Mucosa of descending colon (tissue), 3 donors: Measurements from ENCODE around the gene SEZ6L2. TPM values are rescaled to one million over a fixed set of nuclear protein-coding genes. Genes with fewer than 3 reads are reported as not detected.
"Not testable (repeated sequence)": the region's sequence is repeated elsewhere in the genome, so short reads cannot be mapped to it uniquely, and the experiment has no call there.

Experiments used
- ATAC-seq: fragments of 200-7000 bp; cut with Tn5 transposase; one replicate; pipeline ENCODE4 v1.9.1; 2020; ENCODE audit warnings: mild to moderate bottlenecking, moderate library complexity
- DNase-seq, 3 donors: peaks; one replicate each; pipeline ENCODE4 v3.0.0-alpha.2; 2020
- H3K36me3 ChIP-seq: fragments of 200-600 bp; one replicate; pipeline ENCODE4 v1.8.0; 2021; ENCODE audit warnings: low read depth, mild to moderate bottlenecking
- H3K4me1 ChIP-seq: fragments of 200-600 bp; one replicate; pipeline ENCODE4 v1.8.0; 2021; ENCODE audit warnings: low read depth, mild to moderate bottlenecking
- H3K4me3 ChIP-seq: fragments of 200-600 bp; one replicate; pipeline ENCODE4 v1.8.0; 2021; ENCODE audit warnings: mild to moderate bottlenecking
- H3K9me3 ChIP-seq: fragments of 200-600 bp; one replicate; pipeline ENCODE4 v1.8.0; 2021; ENCODE audit warnings: mild to moderate bottlenecking
- CTCF ChIP-seq: fragments of 200-600 bp; IDR thresholded peaks from one replicate; pipeline ENCODE4 v1.8.0; 2022; ENCODE audit warnings: antibody characterized with exemption, mild to moderate bottlenecking
- intact Hi-C, 2 donors: fragments of 100-400 bp; cut with DNase I in 1 of 2; cut with micrococcal nuclease in 1 of 2; formaldehyde crosslinking; loops; one replicate each; pipeline versions ENCODE4 v1.11.0 to v1.11.1; 2022; cut with DNase I, micrococcal nuclease
- total RNA-seq, 3 donors: library from RNA; stranded (reverse); fragmentation: NEBNext Ultra II Directional in 2 of 3; extraction: Animal tissue kit (Norgen Biotek cat#: 25700) in 2 of 3; gene quantifications; one replicate each; pipeline versions ENCODE4 v1.2.1 to v1.2.4, GENCODE V29; 2021 to 2023
- donor health status: DM: no; HTN: no; CAD: no; lungs with moderate emphysema.
- donor health status: DM: no; HTN: no; CAD: no.
- donor health status: DM: no; HTN: yes; CAD: no.

The SEZ6L2 gene
- total RNA-seq, 3 donors from 2014 or later = 6.1 to 9.6 (median 7.0) TPM

- ATAC-seq = peak; percentile 64
- TF ChIP-seq CTCF = no peak
- no peak overlapping the region for H3K4me3 ChIP-seq
- H3K36me3 ChIP-seq = no peaks in the 10 kb centered on the region
- DNase-seq = no peak
- intact Hi-C loops = no loop called here
- no peaks in the 10 kb centered on the region for H3K4me1 ChIP-seq
- no peaks in the 10 kb centered on the region for H3K9me3 ChIP-seq
Measured at GRCh38 chr16:29891525-29892457, 7.6 kb downstream of the SEZ6L2 start.

GRCh38 chr16:29889372-29889771 lies 10.0 kb downstream of the SEZ6L2 start:
- H3K36me3 ChIP-seq, H3K4me1 ChIP-seq, H3K9me3 ChIP-seq, ATAC-seq, DNase-seq, intact Hi-C loops, H3K4me3 ChIP-seq: not testable (repeated sequence)

GRCh38 chr16:29883987-29884386 lies 15.4 kb downstream of the SEZ6L2 start:
- no peak for TF ChIP-seq CTCF
- H3K36me3 ChIP-seq = no peaks in the 10 kb centered on the region

GRCh38 chr16:29881050-29881449 lies 18.3 kb downstream of the SEZ6L2 start:
- no peak for TF ChIP-seq CTCF
- Histone ChIP-seq H3K4me1 (no peaks in the 10 kb centered on the region), H3K9me3 (no peaks in the 10 kb centered on the region), H3K36me3 (no peaks in the 10 kb centered on the region), H3K4me3 (no peak overlapping the region)
- DNase-seq (no peak), ATAC-seq (no peak)
- intact Hi-C loops = no loop called here

More at GRCh38 chr16:29883987-29884386, 15.4 kb downstream of the SEZ6L2 start:
- ATAC-seq = no peak
- DNase-seq = no peak
- Histone ChIP-seq H3K4me1 (no peaks in the 10 kb centered on the region), H3K4me3 (no peak overlapping the region), H3K9me3 (no peaks in the 10 kb centered on the region)
- intact Hi-C loops = no loop called here

- intact Hi-C loops = no loop called here
- Histone ChIP-seq H3K36me3 (no peaks in the 10 kb centered on the region), H3K4me1 (no peaks in the 10 kb centered on the region), H3K4me3 (no peak overlapping the region), H3K9me3 (no peaks in the 10 kb centered on the region)
- no peak for DNase-seq
- no peak for ATAC-seq
- TF ChIP-seq CTCF = no peak
Measured at GRCh38 chr16:29878172-29878571, 21.2 kb downstream of the SEZ6L2 start.

- intact Hi-C loops = no loop called here
- Histone ChIP-seq H3K9me3 (no peaks in the 10 kb centered on the region), H3K36me3 (no peaks in the 10 kb centered on the region), H3K4me1 (no peaks in the 10 kb centered on the region), H3K4me3 (no peak overlapping the region)
- DNase-seq (peak in 1 of 3 donors; percentile 52), ATAC-seq (peak; percentile 61)
- TF ChIP-seq CTCF = no peak
Measured at GRCh38 chr16:29877266-29877961, 21.9 kb downstream of the SEZ6L2 start.
